ENCODE results near the gene KCNG4. TPM values are rescaled to one million over a fixed set of nuclear protein-coding genes. Genes with fewer than 3 reads are reported as not detected.
A peak's percentile ranks its signal among the peaks of the same experiment; 100 is the strongest.

KCNG4 gene
- total and polyA plus RNA-seq, 2 donors from 2014 or later, result not detected

GRCh38 chr16:84252184-84252583 lies 12.4 kb upstream of the KCNG4 start:
- intact Hi-C loops (cut with DNase I), result no loop called here
- no peaks in the 10 kb centered on the region for H3K9me3 ChIP-seq (ENCODE audit: control insufficient read depth in 2 of 3, insufficient read depth in 1 of 3, low read length in 3 of 3)
- no peaks in the 10 kb centered on the region for H3K27me3 ChIP-seq (ENCODE audit: control insufficient read depth, insufficient read depth, low read length)
- no peak overlapping the region for H3K4me3 ChIP-seq (ENCODE audit: low read length in 3 of 3)
- DNase-seq (peak in 1 of 5 donors; percentile 9), FAIRE-seq (no peak)
- no peak overlapping the region for H3K27ac ChIP-seq (ENCODE audit: low read depth in 2 of 2, low read length in 2 of 2)
- no peak overlapping the region for H3K9ac ChIP-seq (ENCODE audit: low read length in 3 of 3)
- H3K36me3 ChIP-seq (ENCODE audit: control insufficient read depth in 2 of 3, insufficient read depth in 3 of 3, low read length in 3 of 3), result no peaks in the 10 kb centered on the region
- TF ChIP-seq, protein P1, sequence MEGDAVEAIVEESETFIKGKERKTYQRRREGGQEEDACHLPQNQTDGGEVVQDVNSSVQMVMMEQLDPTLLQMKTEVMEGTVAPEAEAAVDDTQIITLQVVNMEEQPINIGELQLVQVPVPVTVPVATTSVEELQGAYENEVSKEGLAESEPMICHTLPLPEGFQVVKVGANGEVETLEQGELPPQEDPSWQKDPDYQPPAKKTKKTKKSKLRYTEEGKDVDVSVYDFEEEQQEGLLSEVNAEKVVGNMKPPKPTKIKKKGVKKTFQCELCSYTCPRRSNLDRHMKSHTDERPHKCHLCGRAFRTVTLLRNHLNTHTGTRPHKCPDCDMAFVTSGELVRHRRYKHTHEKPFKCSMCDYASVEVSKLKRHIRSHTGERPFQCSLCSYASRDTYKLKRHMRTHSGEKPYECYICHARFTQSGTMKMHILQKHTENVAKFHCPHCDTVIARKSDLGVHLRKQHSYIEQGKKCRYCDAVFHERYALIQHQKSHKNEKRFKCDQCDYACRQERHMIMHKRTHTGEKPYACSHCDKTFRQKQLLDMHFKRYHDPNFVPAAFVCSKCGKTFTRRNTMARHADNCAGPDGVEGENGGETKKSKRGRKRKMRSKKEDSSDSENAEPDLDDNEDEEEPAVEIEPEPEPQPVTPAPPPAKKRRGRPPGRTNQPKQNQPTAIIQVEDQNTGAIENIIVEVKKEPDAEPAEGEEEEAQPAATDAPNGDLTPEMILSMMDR (IDR thresholded peaks at IDR 0.05; ENCODE audit: borderline replicate concordance, extremely low read depth, insufficient read depth), result no peak
- H3K4me1 ChIP-seq (ENCODE audit: control insufficient read depth in 2 of 3, insufficient read depth in 2 of 3, low read depth in 1 of 3, low read length in 3 of 3), result no peaks in the 10 kb centered on the region

- DNase-seq, result no peak
- no peaks in the 10 kb centered on the region for H3K9me3 ChIP-seq (ENCODE audit: control insufficient read depth in 2 of 3, insufficient read depth in 1 of 3, low read length in 3 of 3)
- FAIRE-seq, result no peak
- no peaks in the 10 kb centered on the region for H3K36me3 ChIP-seq (ENCODE audit: control insufficient read depth in 2 of 3, insufficient read depth in 3 of 3, low read length in 3 of 3)
- no peak overlapping the region for H3K4me3 ChIP-seq (ENCODE audit: low read length in 3 of 3)
- intact Hi-C loops (cut with DNase I), result no loop called here
- H3K9ac ChIP-seq (ENCODE audit: low read length in 3 of 3), result no peak overlapping the region
- TF ChIP-seq, protein P1 (IDR thresholded peaks at IDR 0.05; ENCODE audit: borderline replicate concordance, extremely low read depth, insufficient read depth), result no peak
- H3K27me3 ChIP-seq (ENCODE audit: control insufficient read depth, insufficient read depth, low read length), result no peaks in the 10 kb centered on the region
- no peak overlapping the region for H3K27ac ChIP-seq (ENCODE audit: low read depth in 2 of 2, low read length in 2 of 2)
- H3K4me1 ChIP-seq (ENCODE audit: control insufficient read depth in 2 of 3, insufficient read depth in 2 of 3, low read depth in 1 of 3, low read length in 3 of 3), result no peaks in the 10 kb centered on the region
These were observed 8.0 kb upstream of the KCNG4 start for GRCh38 chr16:84247844-84248243.

DNA sequence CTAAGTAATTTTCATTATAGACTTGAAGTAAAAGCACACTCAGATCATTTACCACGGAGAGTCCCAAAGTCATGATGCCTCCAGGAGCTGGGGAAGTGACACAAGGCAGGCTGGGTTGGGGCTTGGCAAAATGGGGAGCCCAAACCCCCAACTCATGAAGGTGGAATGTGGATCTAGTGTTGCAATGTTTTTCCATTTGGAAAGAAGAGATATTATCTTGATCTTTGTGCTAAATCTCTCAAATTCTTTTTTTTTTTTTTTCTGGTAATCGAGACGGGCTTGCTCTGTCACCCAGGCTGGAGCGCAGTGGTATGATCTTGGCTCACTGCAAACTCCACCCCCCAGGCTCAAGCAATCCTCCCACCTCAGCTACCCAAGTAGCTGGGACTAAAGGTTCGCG lies 7.5 kb upstream of the KCNG4 start:
- no peak for FAIRE-seq
- intact Hi-C loops (cut with DNase I), result no loop called here

More for the DNA sequence above, 7.5 kb upstream of the KCNG4 start:
- TF ChIP-seq, protein P1 (IDR thresholded peaks at IDR 0.05; ENCODE audit: borderline replicate concordance, extremely low read depth, insufficient read depth), result no peak
- Histone ChIP-seq H3K4me3 (ENCODE audit: low read length in 3 of 3) (no peak overlapping the region), H3K4me1 (ENCODE audit: control insufficient read depth in 2 of 3, insufficient read depth in 2 of 3, low read depth in 1 of 3, low read length in 3 of 3) (no peaks in the 10 kb centered on the region), H3K27ac (ENCODE audit: low read depth in 2 of 2, low read length in 2 of 2) (no peak overlapping the region), H3K27me3 (ENCODE audit: control insufficient read depth, insufficient read depth, low read length) (no peaks in the 10 kb centered on the region), H3K36me3 (ENCODE audit: control insufficient read depth in 2 of 3, insufficient read depth in 3 of 3, low read length in 3 of 3) (no peaks in the 10 kb centered on the region), H3K9me3 (ENCODE audit: control insufficient read depth in 2 of 3, insufficient read depth in 1 of 3, low read length in 3 of 3) (no peaks in the 10 kb centered on the region), H3K9ac (ENCODE audit: low read length in 3 of 3) (no peak overlapping the region)
- DNase-seq, result no peak
